GM12891 (cell line): ENCODE measurements around the gene CHRNE.
"Not testable (repeated sequence)": the region's sequence is repeated elsewhere in the genome, so short reads cannot be mapped to it uniquely, and the experiment has no call there.

Experiments used
- DNase-seq: peaks from one replicate; pipeline ENCODE4 v3.0.0; 2011; ENCODE audit warnings: low spot score; ENCODE audit not compliant: insufficient read length
- FAIRE-seq: peaks from 2 replicates; lab custom pipeline; 2011; peaks lifted over from hg19 to GRCh38; lab: Jason Lieb, UNC
- PAX5 ChIP-seq: IDR thresholded peaks from 2 replicates; pipeline ENCODE4 v1.6.1; 2011; ENCODE audit warnings: low read length, moderate library complexity, mild to moderate bottlenecking; ENCODE audit not compliant: insufficient read depth, severe bottlenecking
- POLR2A ChIP-seq: IDR thresholded peaks from 2 replicates; pipeline ENCODE4 v1.6.1; 2011; ENCODE audit warnings: low read depth, low read length, control low read depth
- POLR2AphosphoS5 ChIP-seq: IDR thresholded peaks from 2 replicates; pipeline ENCODE4 v1.6.1; 2011; ENCODE audit warnings: low read depth, low read length, control low read depth
- POU2F2 ChIP-seq: IDR thresholded peaks from 2 replicates; pipeline ENCODE4 v1.6.1; 2011; ENCODE audit warnings: low read depth, mild to moderate bottlenecking, control low read depth, low read length, moderate library complexity
- SPI1 ChIP-seq: IDR thresholded peaks from 2 replicates; pipeline ENCODE4 v1.6.1; 2011; ENCODE audit warnings: low read depth, low read length, control low read depth
- TAF1 ChIP-seq: IDR thresholded peaks from 2 replicates; pipeline ENCODE4 v1.6.1; 2011; ENCODE audit warnings: low read depth, low read length, control low read depth

Gene CHRNE

GRCh38 chr17:4913994-4914393 lies 11.1 kb upstream of the CHRNE start:
- FAIRE-seq, result no peak
- no peak for TF ChIP-seq POU2F2
- TF ChIP-seq POLR2A, result no peak
- TF ChIP-seq PAX5, result no peak
- TF ChIP-seq TAF1, result no peak
- TF ChIP-seq SPI1, result no peak
- TF ChIP-seq POLR2AphosphoS5, result no peak
- DNase-seq, result no peak

- FAIRE-seq (peak; percentile 86), DNase-seq (peak; percentile 71)
- no peak for TF ChIP-seq POLR2AphosphoS5
- TF ChIP-seq SPI1, result no peak
- TF ChIP-seq POLR2A, result no peak
- TF ChIP-seq PAX5, result no peak
- TF ChIP-seq POU2F2, result no peak
- TF ChIP-seq TAF1, result no peak; the same call in 1 of the 2 replicates
Observed at GRCh38 chr17:4908711-4909496, 6.0 kb upstream of the CHRNE start.

- DNase-seq, result no peak
- no peak for TF ChIP-seq TAF1
- no peak for TF ChIP-seq POLR2A
- no peak for TF ChIP-seq POLR2AphosphoS5
- no peak for FAIRE-seq
Observed at GRCh38 chr17:4908301-4908700, 5.4 kb upstream of the CHRNE start.

GRCh38 chr17:4906642-4907041 lies 3.7 kb upstream of the CHRNE start:
- FAIRE-seq, DNase-seq: not testable (repeated sequence)

- TF ChIP-seq POLR2AphosphoS5 (no peak), SPI1 (no peak), POU2F2 (no peak), PAX5 (no peak)
- DNase-seq (no peak), FAIRE-seq (no peak)
Observed at GRCh38 chr17:4902540-4902939, 358 bp downstream of the CHRNE start.

- DNase-seq (peak; percentile 12), FAIRE-seq (no peak)
- no peak for TF ChIP-seq POLR2AphosphoS5
- no peak for TF ChIP-seq PAX5
- no peak for TF ChIP-seq TAF1
- no peak for TF ChIP-seq SPI1
Observed at GRCh38 chr17:4901648-4902344, 1.1 kb downstream of the CHRNE start.

GRCh38 chr17:4901108-4901647 lies 1.7 kb downstream of the CHRNE start:
- DNase-seq (no peak), FAIRE-seq (no peak)
- TF ChIP-seq PAX5 (no peak), POU2F2 (no peak)

GRCh38 chr17:4900231-4901107 lies 2.4 kb downstream of the CHRNE start:
- FAIRE-seq, result peak; percentile 78
- no peak for DNase-seq
- TF ChIP-seq POLR2A (no peak), POU2F2 (no peak), POLR2AphosphoS5 (no peak)

- FAIRE-seq, result peak; percentile 96
- TF ChIP-seq POLR2A (no peak), POLR2AphosphoS5 (no peak), SPI1 (no peak), TAF1 (no peak), PAX5 (no peak), POU2F2 (no peak)
- peak; percentile 92 for DNase-seq
Observed at GRCh38 chr17:4899341-4900230, 3.3 kb downstream of the CHRNE start, which contains the start of gene C17orf107. Gene C17orf107, plus strand, starts transcription at chr17:4899536. Its CDS starts 227 bp downstream, at chr17:4899763.
